ENCODE data around the gene CPVL. TPM values are rescaled to one million over a fixed set of nuclear protein-coding genes. Genes with fewer than 3 reads are reported as not detected.

The CPVL gene
- total RNA-seq, 3 donors from 2014 or later: 11.4 to 44.2 (median 13.4) TPM

DNA sequence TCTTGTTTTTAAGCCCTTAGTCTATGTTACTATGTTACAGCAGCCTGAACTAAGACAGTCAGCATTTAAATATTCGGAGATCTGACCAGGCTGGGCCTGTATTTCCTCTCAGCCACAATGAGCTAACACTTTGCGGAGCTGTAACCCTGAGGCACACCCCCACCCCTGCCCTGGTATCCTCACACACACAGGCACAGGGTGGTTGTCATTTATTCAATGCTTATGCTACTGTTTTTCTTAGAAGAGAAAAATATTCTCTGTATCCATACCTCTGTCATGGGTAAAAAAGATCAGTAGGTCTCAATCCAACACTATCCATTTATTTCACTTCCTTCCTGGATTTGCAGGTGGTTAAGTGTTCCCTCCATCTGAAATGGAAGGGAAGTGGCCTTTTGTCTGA is 107.9 kb downstream of the CPVL start:
- Histone ChIP-seq H3K4me1 (no peaks in the 10 kb centered on the region), H3K9me3 (no peaks in the 10 kb centered on the region), H3K4me3 (no peak overlapping the region), H3K27ac (peak overlapping the region in 1 of 2 donors; percentile 2), H3K36me3 (no peaks in the 10 kb centered on the region), H3K27me3 (no peaks in the 10 kb centered on the region)
- TF ChIP-seq, protein P1, sequence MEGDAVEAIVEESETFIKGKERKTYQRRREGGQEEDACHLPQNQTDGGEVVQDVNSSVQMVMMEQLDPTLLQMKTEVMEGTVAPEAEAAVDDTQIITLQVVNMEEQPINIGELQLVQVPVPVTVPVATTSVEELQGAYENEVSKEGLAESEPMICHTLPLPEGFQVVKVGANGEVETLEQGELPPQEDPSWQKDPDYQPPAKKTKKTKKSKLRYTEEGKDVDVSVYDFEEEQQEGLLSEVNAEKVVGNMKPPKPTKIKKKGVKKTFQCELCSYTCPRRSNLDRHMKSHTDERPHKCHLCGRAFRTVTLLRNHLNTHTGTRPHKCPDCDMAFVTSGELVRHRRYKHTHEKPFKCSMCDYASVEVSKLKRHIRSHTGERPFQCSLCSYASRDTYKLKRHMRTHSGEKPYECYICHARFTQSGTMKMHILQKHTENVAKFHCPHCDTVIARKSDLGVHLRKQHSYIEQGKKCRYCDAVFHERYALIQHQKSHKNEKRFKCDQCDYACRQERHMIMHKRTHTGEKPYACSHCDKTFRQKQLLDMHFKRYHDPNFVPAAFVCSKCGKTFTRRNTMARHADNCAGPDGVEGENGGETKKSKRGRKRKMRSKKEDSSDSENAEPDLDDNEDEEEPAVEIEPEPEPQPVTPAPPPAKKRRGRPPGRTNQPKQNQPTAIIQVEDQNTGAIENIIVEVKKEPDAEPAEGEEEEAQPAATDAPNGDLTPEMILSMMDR (IDR thresholded peaks at IDR 0.05): no peak
- no peak for TF ChIP-seq POLR2A (IDR thresholded peaks at IDR 0.05)
- no peak for TF ChIP-seq POLR2AphosphoS5 (IDR thresholded peaks at IDR 0.05)
- intact Hi-C loops (cut with DNase I; ENCODE audit: low total_unique reads): no loop called here
- DNase-seq (ENCODE audit: low spot score in 2 of 2): no peak

GRCh38 chr7:29035044-29035740 is 111.1 kb downstream of the CPVL start:
- no peaks in the 10 kb centered on the region for H3K9me3 ChIP-seq
- no peak for DNase-seq (ENCODE audit: low spot score in 2 of 2)
- no peaks in the 10 kb centered on the region for H3K27me3 ChIP-seq
- no peak overlapping the region for H3K4me3 ChIP-seq
- H3K27ac ChIP-seq: no peak overlapping the region
- TF ChIP-seq POLR2A (IDR thresholded peaks at IDR 0.05) (no peak), POLR2AphosphoS5 (IDR thresholded peaks at IDR 0.05) (no peak)
- TF ChIP-seq, protein P1 (IDR thresholded peaks at IDR 0.05): no peak
- H3K36me3 ChIP-seq: no peaks in the 10 kb centered on the region
- intact Hi-C loops (cut with DNase I; ENCODE audit: low total_unique reads): no loop called here
- no peaks in the 10 kb centered on the region for H3K4me1 ChIP-seq

DNA sequence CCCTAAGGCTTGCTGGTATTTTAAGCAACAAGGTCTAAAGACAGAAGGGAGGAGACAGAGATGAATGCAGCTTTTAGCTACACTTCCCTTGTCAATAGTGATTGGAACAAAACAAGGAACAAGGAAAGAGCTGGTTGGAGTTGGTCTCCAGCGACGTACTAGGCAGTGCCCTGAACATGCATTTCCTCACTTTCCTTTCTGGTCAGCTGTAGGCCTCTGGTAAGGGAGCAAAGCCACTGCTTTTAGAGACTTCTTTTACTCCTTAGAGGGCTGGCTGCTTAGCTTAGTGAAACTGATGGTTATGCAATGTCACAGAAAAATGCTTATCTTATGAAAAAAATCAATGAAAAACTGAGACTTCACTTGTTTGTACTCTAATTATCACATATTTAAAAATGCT is 112.8 kb downstream of the CPVL start:
- peak overlapping the region; percentile 14 to 17 for H3K27ac ChIP-seq

DNA sequence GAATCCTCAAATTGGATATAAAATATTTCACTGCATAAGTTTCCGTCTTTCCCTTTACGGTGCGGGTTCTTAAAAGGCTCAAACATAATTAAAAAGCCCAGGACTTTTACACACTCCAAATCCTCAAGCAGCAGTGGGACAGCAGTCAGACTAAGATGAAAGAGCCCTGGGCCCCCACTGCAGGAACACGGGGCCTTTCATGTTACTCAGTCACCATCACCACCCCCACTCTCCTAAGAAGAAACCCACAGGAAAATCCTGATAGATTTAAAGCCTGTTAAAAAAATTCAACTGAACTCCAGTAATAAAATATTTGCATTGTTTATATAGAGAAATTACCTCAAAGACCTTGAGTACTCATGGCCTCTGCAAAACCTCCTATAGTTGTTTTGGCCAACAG is 114.2 kb downstream of the CPVL start:
- H3K27ac ChIP-seq: no peak overlapping the region
- H3K36me3 ChIP-seq: no peaks in the 10 kb centered on the region
- H3K4me1 ChIP-seq: no peaks in the 10 kb centered on the region
- no peak for DNase-seq (ENCODE audit: low spot score in 2 of 2)
- no peaks in the 10 kb centered on the region for H3K27me3 ChIP-seq
- no peak overlapping the region for H3K4me3 ChIP-seq
- no peak for TF ChIP-seq POLR2A (IDR thresholded peaks at IDR 0.05)
- intact Hi-C loops (cut with DNase I; ENCODE audit: low total_unique reads): loop anchor here (2.0 kb wide), 1 partner anchor 57 kb away; no protein-coding TSS in a partner anchor
- H3K9me3 ChIP-seq: peaks cover 0 to 4% of the 10 kb centered on the region in 2 donors

More for the DNA sequence above, 112.8 kb downstream of the CPVL start:
- intact Hi-C loops (cut with DNase I; ENCODE audit: low total_unique reads): loop anchor here (2.0 kb wide), 1 partner anchor 55 kb away; no protein-coding TSS in a partner anchor
- no peak for DNase-seq (ENCODE audit: low spot score in 2 of 2)
- no peaks in the 10 kb centered on the region for H3K27me3 ChIP-seq
- H3K4me1 ChIP-seq: no peaks in the 10 kb centered on the region
- H3K4me3 ChIP-seq: no peak overlapping the region
- no peaks in the 10 kb centered on the region for H3K9me3 ChIP-seq
- no peaks in the 10 kb centered on the region for H3K36me3 ChIP-seq
- TF ChIP-seq POLR2AphosphoS5 (IDR thresholded peaks at IDR 0.05) (no peak), POLR2A (IDR thresholded peaks at IDR 0.05) (no peak)

DNA sequence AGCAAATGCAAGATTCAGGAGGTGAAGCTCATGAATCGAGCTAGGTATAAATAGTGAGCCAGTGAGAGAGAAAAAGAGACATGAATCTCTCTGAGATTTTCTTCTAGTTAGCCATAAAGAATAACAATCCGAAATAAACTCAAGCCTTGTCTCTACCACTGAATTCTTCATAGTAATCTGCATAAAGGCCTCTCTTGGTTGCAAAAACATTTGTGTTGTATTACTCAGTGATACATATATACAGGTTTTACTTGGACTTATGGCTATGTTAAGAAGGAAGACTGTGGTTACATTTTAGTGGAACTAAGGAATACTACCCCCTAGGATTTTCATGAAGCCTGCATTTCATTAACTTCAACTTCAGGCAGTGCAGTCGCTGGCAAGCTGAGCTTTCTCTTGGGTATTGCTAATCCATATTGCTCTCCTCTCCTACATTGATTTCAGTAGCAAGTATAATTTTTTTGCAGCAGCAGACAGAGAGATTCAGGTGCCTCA is 115.5 kb downstream of the CPVL start:
- no peaks in the 10 kb centered on the region for H3K27me3 ChIP-seq
- no peak overlapping the region for H3K27ac ChIP-seq
- intact Hi-C loops (cut with DNase I; ENCODE audit: low total_unique reads): no loop called here
- H3K9me3 ChIP-seq: peaks cover 0 to 9% of the 10 kb centered on the region in 2 donors
- no peak overlapping the region for H3K4me3 ChIP-seq
- DNase-seq (ENCODE audit: low spot score in 2 of 2): no peak
- TF ChIP-seq POLR2A (IDR thresholded peaks at IDR 0.05) (no peak), POLR2AphosphoS5 (IDR thresholded peaks at IDR 0.05) (no peak)
- TF ChIP-seq, protein P1 (IDR thresholded peaks at IDR 0.05): no peak
- no peaks in the 10 kb centered on the region for H3K4me1 ChIP-seq
- H3K36me3 ChIP-seq: no peaks in the 10 kb centered on the region

GRCh38 chr7:29022291-29022988 is 123.9 kb downstream of the CPVL start:
- no peak overlapping the region for H3K4me3 ChIP-seq
- intact Hi-C loops (cut with DNase I; ENCODE audit: low total_unique reads): no loop called here
- no peaks in the 10 kb centered on the region for H3K4me1 ChIP-seq
- H3K9me3 ChIP-seq: peaks cover 0 to 19% of the 10 kb centered on the region in 2 donors
- TF ChIP-seq POLR2AphosphoS5 (IDR thresholded peaks at IDR 0.05) (no peak), POLR2A (IDR thresholded peaks at IDR 0.05) (no peak)
- TF ChIP-seq, protein P1 (IDR thresholded peaks at IDR 0.05): no peak
- H3K27me3 ChIP-seq: no peaks in the 10 kb centered on the region
- H3K36me3 ChIP-seq: no peaks in the 10 kb centered on the region
- H3K27ac ChIP-seq: no peak overlapping the region
- DNase-seq (ENCODE audit: low spot score in 2 of 2): no peak

All from breast epithelium (tissue), 4 donors.